MM.1S (cell line): Measurements from ENCODE around the gene RPTOR.

ENCODE experiments used
- EZH2phosphoT487 ChIP-seq: fragments of 300-600 bp; sonication (generic); IDR thresholded peaks from 2 replicates; pipeline ENCODE4 v1.6.1; 2018; ENCODE audit warnings: antibody characterized with exemption, low read length
- TF ChIP-seq, protein P1 (sequence below): fragments of 300-600 bp; sonication (generic); IDR thresholded peaks from 2 replicates; pipeline ENCODE4 v1.5.1; 2016; ENCODE audit warnings: antibody characterized with exemption, low read length, mixed read lengths

DNA sequence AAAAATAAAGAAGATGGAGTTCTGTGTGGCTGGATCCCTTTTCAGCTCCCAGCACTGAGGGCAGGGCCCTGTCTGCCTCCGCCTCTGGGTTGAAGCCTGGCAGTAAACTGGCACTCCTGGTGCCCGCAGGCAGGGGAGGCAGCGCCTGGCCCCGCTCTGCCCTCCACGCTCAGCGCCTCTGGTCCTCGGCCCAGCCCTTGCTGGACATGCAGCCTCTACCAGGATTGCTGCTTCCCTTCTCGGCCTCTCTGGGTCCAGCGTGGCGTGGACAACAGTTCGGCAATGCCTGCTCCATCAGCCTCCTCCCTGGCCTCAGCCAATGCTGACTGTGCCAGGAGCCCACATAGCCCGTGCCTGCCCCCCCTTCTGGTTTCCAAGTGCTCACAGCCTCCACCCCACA lies 362.6 kb downstream of the RPTOR start:
- TF ChIP-seq, protein P1, sequence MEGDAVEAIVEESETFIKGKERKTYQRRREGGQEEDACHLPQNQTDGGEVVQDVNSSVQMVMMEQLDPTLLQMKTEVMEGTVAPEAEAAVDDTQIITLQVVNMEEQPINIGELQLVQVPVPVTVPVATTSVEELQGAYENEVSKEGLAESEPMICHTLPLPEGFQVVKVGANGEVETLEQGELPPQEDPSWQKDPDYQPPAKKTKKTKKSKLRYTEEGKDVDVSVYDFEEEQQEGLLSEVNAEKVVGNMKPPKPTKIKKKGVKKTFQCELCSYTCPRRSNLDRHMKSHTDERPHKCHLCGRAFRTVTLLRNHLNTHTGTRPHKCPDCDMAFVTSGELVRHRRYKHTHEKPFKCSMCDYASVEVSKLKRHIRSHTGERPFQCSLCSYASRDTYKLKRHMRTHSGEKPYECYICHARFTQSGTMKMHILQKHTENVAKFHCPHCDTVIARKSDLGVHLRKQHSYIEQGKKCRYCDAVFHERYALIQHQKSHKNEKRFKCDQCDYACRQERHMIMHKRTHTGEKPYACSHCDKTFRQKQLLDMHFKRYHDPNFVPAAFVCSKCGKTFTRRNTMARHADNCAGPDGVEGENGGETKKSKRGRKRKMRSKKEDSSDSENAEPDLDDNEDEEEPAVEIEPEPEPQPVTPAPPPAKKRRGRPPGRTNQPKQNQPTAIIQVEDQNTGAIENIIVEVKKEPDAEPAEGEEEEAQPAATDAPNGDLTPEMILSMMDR: no peak
- no peak for TF ChIP-seq EZH2phosphoT487
